Measurements from ENCODE around the gene NFAM1.

The NFAM1 gene

GRCh38 chr22:42439021-42439567, 6.9 kb upstream of the NFAM1 start:
- FAIRE-seq, result no peak

GRCh38 chr22:42438293-42438650, 6.1 kb upstream of the NFAM1 start:
- no peak for FAIRE-seq

GRCh38 chr22:42437488-42438292, 5.5 kb upstream of the NFAM1 start:
- no peak for FAIRE-seq

GRCh38 chr22:42436404-42436803, 4.2 kb upstream of the NFAM1 start:
- FAIRE-seq, result no peak

- no peak for FAIRE-seq
Measured at GRCh38 chr22:42434748-42435425, 2.7 kb upstream of the NFAM1 start.

GRCh38 chr22:42433754-42434682, 1.8 kb upstream of the NFAM1 start:
- no peak for FAIRE-seq

GRCh38 chr22:42432818-42433217, 615 bp upstream of the NFAM1 start:
- no peak for FAIRE-seq

GRCh38 chr22:42431401-42432019, 693 bp downstream of the NFAM1 start:
- FAIRE-seq, result no peak

GRCh38 chr22:42430528-42431125, 1.6 kb downstream of the NFAM1 start:
- FAIRE-seq, result no peak

GRCh38 chr22:42428760-42429159, 3.4 kb downstream of the NFAM1 start:
- FAIRE-seq, result no peak

GRCh38 chr22:42428025-42428424, 4.2 kb downstream of the NFAM1 start:
- FAIRE-seq, result no peak

GRCh38 chr22:42427167-42427566, 5.0 kb downstream of the NFAM1 start:
- no peak for FAIRE-seq

GRCh38 chr22:42425989-42426355, 6.2 kb downstream of the NFAM1 start:
- no peak for FAIRE-seq

- no peak for FAIRE-seq
Measured at GRCh38 chr22:42425337-42425988, 6.7 kb downstream of the NFAM1 start.

GRCh38 chr22:42419243-42419881, 12.8 kb downstream of the NFAM1 start:
- no peak for FAIRE-seq

GRCh38 chr22:42418811-42419242, 13.4 kb downstream of the NFAM1 start:
- no peak for FAIRE-seq

GRCh38 chr22:42417645-42418305, 14.4 kb downstream of the NFAM1 start:
- FAIRE-seq, result no peak

- no peak for FAIRE-seq
Measured at GRCh38 chr22:42416671-42417230, 15.5 kb downstream of the NFAM1 start.

GRCh38 chr22:42414565-42415303, 17.5 kb downstream of the NFAM1 start:
- no peak for FAIRE-seq
